GM18858 (cell line): Measurements from ENCODE around the gene ZNF470.

Experiments
- ATAC-seq: cut with Tn5 transposase; IDR thresholded peaks from one replicate; pipeline ENCODE4 v1.9.1; 2021; ENCODE audit not compliant: unreplicated experiment

ZNF470 gene

DNA sequence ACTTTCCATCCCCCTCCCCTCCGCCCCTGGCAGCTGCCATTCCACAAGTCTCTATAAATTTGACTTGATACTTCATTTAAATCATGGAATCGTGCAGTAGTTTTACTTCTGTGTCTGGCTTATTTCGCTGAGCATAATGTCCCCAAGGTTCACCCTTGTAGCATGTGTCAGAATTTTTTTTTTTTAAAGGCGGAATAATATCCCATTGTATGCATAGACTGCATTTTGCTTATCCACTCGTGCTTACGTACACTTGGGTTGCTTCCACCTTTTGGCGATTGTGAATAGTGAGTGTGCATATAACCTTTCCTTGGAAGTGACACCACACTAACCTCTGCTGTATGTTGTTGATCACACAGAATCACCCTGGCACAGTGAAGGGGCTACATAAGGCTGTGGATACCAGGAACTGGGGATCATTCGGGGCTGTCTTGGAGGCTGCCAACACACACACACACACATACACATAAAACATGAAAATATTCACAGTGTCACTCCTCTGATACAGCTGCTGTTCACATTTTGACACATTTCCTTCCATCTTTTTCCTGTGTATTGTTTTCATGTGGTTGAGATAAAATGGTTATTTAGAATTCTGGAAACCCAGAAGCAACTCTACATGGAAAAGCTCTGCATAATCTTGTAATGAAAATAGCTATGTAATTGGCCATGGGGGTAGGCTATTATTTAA lies 41.2 kb downstream of the ZNF470 start:
- no peak for ATAC-seq

DNA sequence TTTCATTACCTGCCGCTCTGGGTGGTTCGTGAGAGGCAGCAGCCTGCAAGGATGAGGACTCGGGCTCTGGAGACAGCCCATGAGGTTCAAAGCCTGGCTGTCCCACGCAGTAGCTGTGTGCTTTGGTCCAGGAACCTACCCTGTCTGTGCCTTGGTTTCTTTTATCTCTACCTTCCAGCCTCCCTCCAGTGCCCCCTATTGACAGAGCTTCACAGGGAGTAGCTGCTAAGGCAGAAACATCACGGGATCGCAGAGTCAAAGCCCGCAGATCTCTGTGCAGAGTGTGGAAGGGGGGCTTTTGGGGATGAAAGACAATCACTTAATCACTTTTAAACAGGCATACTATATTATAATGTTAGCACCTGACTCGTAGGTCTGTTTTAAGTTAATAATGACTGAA lies 44.0 kb downstream of the ZNF470 start:
- no peak for ATAC-seq

DNA sequence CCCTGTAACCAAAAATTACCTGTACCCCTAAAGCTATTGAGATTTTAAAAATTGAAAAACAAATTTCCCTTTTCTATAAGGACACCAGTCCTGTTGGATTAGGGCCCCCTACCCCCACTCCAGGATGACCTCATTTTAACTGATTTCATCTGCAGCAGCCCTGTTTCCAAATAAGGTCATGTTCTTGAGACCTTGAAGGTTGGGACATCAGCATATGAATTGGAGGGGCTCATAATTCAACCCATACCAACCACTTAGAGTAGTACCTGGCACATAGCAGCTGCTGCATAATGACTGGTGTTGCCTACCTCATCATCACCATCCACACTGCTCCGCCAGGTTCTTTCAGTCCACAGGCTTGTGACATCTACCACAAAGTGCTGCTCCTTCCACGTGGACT lies 45.5 kb downstream of the ZNF470 start:
- ATAC-seq = no peak

GRCh38 chr19:56613639-56614038 lies 46.4 kb downstream of the ZNF470 start:
- ATAC-seq = no peak

GRCh38 chr19:56617531-56617930 lies 50.3 kb downstream of the ZNF470 start:
- no peak for ATAC-seq

- no peak for ATAC-seq
Measured at GRCh38 chr19:56619121-56619520, 51.9 kb downstream of the ZNF470 start.

- ATAC-seq = no peak
Measured at GRCh38 chr19:56622374-56622773, 55.1 kb downstream of the ZNF470 start.

DNA sequence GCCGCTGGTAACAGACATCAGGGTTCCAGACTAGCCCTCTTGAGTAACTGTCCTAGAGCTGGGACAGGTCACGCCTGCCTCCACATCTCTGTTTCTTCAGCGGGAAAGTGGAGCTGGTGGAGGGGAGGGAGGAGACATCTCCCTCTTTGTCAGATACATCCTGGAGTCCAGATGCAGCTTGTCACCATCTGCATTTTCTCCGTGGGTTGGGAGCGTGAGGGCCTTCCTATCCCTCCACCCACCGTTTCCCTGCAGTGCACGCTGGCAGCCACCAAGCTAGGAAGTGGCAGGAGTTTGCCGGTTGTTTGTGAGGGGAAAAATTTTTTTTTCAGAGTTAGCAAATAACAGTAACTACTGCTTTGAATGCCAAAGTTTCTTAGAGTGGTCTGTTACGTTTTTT lies 55.7 kb downstream of the ZNF470 start:
- ATAC-seq = no peak

GRCh38 chr19:56625708-56626107 lies 58.4 kb downstream of the ZNF470 start:
- no peak for ATAC-seq

DNA sequence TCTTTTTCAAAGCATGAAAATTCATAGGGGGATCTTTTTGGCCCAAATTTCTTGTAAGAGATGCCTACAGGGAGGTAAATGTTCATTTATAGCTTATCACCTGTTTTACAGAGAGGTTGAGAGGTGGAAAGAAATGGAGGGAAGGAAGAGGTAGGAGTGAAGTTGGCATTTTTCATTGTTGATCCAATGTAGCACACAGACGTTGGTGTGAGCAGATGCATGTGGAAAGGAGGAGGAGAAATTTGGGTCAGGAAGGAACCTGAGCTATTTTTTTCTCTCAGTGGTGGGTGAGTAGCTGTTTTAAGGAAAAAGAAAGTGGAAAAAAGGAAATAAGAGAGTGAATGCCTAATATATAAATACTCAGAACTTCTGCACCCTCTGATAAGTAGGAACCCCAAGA lies 65.8 kb downstream of the ZNF470 start:
- ATAC-seq = no peak

DNA sequence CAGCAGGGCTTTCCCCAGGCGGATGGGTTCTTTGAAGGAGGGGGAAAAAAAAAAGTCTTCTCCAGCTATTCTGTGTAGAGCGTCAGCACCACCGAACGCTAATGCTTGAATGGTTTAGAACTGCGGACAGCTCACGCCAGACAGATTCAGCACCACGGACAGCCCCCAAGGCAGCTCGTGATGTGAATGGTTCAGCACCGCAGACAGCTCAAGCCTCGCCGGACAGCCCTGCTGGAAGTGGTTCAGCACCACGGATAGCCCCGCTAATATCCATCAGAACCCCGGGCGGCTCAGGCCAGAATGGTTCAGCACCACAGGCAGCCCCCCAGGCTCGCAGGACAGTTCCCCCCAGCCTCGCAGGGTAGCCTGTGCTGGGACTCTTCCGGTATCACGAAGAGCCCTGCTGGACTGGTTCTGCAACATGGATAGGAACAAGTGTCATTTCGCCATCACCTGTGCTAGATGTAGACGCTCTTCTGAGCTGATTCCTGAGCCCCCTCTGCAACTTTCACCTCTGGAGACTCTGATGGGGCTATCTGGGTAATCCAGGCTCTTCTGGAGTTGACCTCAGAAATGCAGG lies 70.8 kb downstream of the ZNF470 start:
- ATAC-seq = no peak
